CMK (cell line): Measurements from ENCODE around the gene ENPP7.
"Not testable (repeated sequence)": the region's sequence is repeated elsewhere in the genome, so short reads cannot be mapped to it uniquely, and the experiment has no call there.

ENCODE experiments used
- DNase-seq: peaks from one replicate; pipeline ENCODE4 v3.0.0-alpha.2; 2010; ENCODE audit warnings: low read depth

The ENPP7 gene

GRCh38 chr17:79749958-79750357 lies 19.2 kb downstream of the ENPP7 start:
- no peak for DNase-seq

- no peak for DNase-seq
These were observed 20.2 kb downstream of the ENPP7 start for GRCh38 chr17:79750650-79751545.

DNA sequence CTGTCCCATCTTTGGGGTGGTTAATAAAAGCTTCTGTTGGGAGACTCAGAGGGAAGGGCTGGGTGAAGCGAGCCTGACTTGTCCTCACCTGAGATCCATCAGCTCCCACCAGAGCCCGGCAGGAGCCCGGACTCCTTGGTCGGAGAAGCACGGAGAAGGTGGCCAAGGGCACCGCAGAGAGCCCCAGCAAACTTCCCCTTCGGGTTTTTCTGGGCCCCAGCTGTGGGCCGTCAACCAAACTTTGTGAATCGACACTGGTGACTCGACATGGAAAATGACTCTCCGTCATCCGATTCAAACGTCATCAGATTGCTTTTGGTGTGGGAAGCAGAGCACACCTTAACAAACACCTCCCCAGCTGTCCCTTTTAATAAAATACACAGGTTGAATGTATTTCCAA lies 21.4 kb downstream of the ENPP7 start:
- no peak for DNase-seq

DNA sequence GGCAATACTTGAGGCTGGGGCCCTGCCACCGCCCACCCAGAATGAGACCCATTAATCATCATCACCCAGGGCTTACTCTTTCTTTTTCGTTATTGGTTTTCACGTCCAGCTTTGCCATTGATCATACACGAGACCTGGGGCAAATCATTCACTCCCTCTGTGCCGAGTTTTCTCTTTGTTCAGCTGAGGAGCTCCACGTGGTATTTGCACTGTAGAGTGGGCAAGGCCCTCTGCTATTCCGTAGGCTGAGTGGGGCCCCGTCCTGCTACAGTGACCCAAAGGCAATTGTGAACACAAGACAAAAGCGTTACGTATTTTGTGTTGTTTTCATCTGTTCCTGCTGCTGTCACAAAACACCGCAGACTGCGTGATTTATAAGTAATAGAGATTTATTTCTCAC lies 23.6 kb downstream of the ENPP7 start:
- DNase-seq = no peak

GRCh38 chr17:79754903-79755302 lies 24.2 kb downstream of the ENPP7 start:
- DNase-seq = not testable (repeated sequence)

DNA sequence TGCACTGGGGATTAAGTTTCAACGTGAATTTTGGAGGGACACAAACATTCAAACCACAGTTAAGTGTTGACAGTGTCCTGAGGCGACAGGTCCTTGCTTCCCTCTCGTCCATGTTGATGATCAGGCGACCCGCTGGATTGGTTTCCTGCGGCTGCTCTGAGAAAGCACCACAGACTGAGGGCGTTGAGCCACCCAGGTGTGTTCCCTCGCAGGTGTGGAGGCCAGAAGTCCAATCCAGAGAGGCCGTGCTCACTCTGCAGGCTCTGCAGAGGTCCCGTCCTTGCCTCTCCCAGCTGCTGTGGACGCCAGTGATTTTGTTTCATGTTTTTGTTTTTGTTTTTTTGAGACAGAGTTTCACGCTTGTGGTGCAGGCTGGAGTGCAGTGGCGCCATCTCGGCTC lies 24.8 kb downstream of the ENPP7 start:
- DNase-seq = no peak

- no peak for DNase-seq
These were observed 26.5 kb downstream of the ENPP7 start for GRCh38 chr17:79757140-79757745.

DNA sequence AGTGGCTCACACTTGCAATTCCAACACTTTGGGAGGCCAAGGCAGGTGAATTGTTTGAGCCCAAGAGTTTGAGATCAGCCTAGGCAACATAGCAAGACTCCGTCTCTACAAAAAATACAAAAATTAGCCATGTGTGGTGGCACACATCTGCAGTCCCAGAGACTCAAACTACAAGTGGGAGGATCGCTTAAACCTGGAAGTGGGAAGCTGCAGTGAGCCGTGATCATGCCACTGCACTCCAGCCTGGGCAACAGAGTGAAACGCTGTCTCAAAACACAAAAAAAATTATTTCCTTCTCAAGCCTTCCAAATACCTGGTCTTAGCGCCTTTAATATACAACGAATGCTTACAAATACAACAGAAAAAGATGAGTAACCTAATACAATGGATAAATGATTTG lies 27.5 kb downstream of the ENPP7 start:
- DNase-seq = no peak

GRCh38 chr17:79760197-79760906 lies 29.6 kb downstream of the ENPP7 start:
- DNase-seq = no peak

- DNase-seq = no peak
These were observed 31.3 kb downstream of the ENPP7 start for GRCh38 chr17:79761894-79762589.

GRCh38 chr17:79765708-79766107 lies 35.0 kb downstream of the ENPP7 start:
- DNase-seq = no peak

DNA sequence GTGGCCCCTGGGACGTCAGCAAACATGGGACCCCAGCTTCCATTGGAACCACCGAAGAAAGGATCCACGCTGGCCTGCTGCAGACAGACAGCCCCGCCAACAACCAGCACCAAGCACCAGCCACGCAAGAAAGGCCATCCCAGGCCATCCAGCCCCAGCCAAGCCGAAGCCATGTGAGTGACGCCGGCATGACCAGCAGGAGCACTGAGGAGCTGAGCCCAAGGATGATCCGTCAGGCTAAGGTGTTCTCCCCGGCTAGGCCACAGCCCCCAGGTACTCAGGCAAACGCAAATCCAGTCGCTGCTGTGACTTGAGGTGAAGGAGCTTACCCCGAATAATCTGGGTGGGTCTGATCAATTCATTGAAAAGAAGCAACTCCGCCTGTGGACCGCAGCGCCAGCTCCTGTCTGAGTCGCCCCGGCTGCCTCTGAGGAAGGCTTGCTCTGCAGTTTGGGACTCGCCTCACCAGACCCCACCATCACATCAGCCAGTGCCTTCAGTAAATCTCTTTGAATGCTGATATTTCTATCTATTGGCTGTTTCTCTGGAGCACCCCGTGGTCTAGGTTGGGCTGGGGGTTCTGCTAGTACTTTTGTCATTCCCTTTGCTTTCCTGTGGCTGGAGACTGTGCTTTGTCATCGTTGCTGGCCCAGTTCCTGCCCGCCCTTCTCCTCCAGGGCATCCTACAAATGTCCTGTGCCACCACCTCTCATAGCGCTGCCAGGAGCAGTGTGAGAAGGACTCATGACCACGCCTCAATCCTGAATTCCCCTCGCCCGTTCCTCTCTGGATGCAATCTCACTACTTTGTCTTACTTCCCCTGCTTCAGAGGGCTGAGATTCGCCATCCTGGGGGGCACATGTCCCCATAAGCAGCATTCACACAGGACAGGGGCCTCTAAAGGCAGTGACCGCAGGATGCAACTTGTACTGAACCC lies 39.1 kb downstream of the ENPP7 start:
- DNase-seq = no peak

DNA sequence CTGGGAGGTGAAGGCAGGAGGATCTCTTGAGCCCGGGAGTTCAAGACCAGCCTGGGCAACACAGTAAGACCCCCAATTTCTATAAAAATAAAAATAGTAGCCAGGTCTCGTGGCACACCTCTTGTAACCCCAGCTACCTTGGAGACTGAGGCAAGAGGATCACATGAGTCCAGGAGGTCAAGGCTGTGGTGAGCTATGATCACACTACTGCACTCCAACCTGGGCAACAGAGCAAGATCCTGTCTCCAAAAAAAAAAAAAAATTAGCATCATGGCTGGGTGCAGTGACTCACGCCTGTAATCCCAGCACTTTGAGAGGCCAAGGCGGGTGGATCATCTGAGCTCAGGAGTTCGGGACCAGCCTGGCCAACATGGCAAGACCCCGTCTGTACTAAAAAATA lies 40.5 kb downstream of the ENPP7 start:
- no peak for DNase-seq

DNA sequence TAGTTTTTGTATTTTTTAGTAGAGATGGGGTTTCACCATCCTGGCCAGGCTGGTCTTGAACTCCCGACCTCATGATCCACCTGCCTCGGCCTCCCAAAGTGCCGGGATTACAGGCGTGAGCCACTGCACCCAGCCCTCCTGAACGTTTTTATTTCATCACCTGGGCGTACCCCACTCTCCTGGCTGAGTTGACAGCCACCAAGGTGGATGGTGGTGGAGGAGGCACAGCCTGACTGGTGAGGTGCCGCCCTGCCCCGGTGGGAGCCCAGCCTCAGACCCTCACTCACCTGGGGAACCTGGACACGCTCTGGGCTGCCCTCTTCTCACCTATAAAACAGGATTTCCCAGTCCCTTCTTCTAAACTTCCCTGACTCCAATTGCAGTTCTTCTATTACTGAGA lies 42.0 kb downstream of the ENPP7 start:
- not testable (repeated sequence) for DNase-seq

- DNase-seq = no peak
These were observed 43.8 kb downstream of the ENPP7 start for GRCh38 chr17:79774561-79774975.

DNA sequence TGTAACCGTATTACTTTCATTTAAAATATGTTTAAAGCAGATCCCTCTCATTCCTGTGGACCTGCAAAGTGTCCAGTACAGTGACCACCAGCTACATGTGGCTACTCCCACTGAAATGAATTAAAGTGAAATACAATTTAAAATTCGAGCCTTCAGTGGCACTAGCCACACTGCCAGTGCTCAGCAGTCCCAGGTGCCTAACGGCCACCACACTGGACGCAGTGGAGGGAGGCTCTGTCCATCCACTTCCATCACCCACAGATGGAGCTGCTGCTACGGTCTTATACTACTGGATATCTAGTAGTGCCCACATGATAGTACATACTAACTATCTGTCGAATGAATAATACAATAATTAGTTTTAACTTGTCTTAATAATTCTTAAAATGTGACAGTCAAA lies 44.9 kb downstream of the ENPP7 start:
- no peak for DNase-seq

GRCh38 chr17:79776376-79777119 lies 45.8 kb downstream of the ENPP7 start:
- no peak for DNase-seq

GRCh38 chr17:79777120-79777893 lies 46.6 kb downstream of the ENPP7 start:
- peak; percentile 76 for DNase-seq

GRCh38 chr17:79777894-79778503 lies 47.3 kb downstream of the ENPP7 start, which contains the start of gene CBX2:
TSS of gene CBX2 (plus strand) at chr17:79778148. CDS start at chr17:79778236, 88 bp downstream.
- no peak for DNase-seq
